NB4 (cell line): ENCODE measurements around the gene BRD3.

Experiments used
- DNase-seq: peaks from one replicate; pipeline ENCODE4 v3.0.0; 2010; ENCODE audit warnings: low read depth
- H3K4me3 ChIP-seq: one replicate; pipeline ENCODE4 v1.5.1; 2011; ENCODE audit warnings: mild to moderate bottlenecking, low read depth, low read length, moderate library complexity
- CTCF ChIP-seq: IDR thresholded peaks from one replicate; pipeline ENCODE4 v1.5.1; 2012; ENCODE audit warnings: low read depth, low read length
- MYC ChIP-seq: IDR thresholded peaks from 2 replicates; pipeline ENCODE4 v1.6.1; 2011; ENCODE audit warnings: low read depth, low read length
- POLR2A ChIP-seq: IDR thresholded peaks from 2 replicates; pipeline ENCODE4 v1.6.1; 2011; ENCODE audit warnings: mild to moderate bottlenecking; ENCODE audit not compliant: insufficient read length; ENCODE audit errors: extremely low read depth
- TF ChIP-seq, protein P1 (sequence below): IDR thresholded peaks from 2 replicates; pipeline ENCODE4 v1.6.1; 2011; ENCODE audit warnings: low read depth, low read length

BRD3 gene

DNA sequence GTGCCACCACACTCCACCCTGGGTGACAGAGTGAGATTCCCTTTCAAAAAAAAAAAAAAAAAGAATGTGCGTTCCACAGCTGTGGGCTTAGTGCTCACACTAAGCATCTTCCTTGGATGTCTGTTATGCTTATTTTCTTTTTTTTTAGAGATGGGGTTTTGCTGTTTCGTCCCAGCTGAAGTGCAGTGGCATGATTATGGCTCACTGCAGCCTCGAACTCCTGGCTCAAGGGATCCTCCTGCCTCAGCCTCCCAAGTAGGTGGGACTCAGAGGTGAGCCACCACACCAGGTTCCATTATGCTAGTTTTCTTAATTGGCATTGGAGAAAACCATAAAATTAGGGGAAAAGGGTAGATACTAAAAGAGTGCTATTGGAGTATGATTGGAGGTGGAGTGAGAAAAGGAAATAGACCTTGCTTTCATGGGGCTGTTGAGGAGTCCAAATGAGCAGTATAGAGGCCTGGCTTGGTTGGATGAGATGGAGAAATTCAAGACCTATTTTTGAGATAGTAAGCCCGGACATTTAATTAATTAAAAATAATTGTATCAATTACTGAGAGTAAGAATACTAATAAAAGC is 43.5 kb downstream of the BRD3 start:
- no peak for TF ChIP-seq MYC
- no peak for TF ChIP-seq CTCF
- TF ChIP-seq, protein P1, sequence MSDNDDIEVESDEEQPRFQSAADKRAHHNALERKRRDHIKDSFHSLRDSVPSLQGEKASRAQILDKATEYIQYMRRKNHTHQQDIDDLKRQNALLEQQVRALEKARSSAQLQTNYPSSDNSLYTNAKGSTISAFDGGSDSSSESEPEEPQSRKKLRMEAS: no peak
- TF ChIP-seq POLR2A: no peak
- DNase-seq: no peak
- peak overlapping the region; percentile 42 for H3K4me3 ChIP-seq

- no peak overlapping the region for H3K4me3 ChIP-seq
- TF ChIP-seq MYC (no peak), CTCF (no peak), POLR2A (no peak)
- TF ChIP-seq, protein P1: no peak
- DNase-seq: no peak
Observed at GRCh38 chr9:134014946-134015345, 52.9 kb downstream of the BRD3 start.

DNA sequence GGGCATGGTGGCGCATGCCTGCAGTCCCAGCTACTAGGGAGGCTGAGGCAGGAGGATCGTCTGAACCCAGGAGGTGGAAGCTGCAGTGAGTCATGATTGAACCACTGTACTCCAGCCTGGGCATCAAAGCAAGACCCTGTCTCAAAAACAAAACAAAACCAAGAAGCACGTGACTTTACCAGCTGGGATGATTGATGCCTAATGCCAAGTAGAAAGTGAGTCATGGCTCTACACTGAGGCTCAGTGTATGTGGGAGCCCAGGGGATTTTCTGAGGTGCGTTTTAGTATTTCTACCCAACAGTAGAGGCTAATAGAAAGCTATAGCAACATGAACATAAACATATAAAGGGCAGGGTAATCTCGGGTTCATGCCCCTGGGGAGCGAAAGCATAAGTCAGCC is 56.4 kb downstream of the BRD3 start:
- H3K4me3 ChIP-seq: no peak overlapping the region
- DNase-seq: no peak

GRCh38 chr9:134010310-134011173 is 57.3 kb downstream of the BRD3 start:
- no peak overlapping the region for H3K4me3 ChIP-seq
- DNase-seq: no peak
- TF ChIP-seq, protein P1: no peak
- TF ChIP-seq CTCF: no peak
- no peak for TF ChIP-seq MYC
- TF ChIP-seq POLR2A: no peak

More for the DNA sequence above, 56.4 kb downstream of the BRD3 start:
- TF ChIP-seq MYC: no peak
- TF ChIP-seq CTCF: no peak
- no peak for TF ChIP-seq POLR2A
- TF ChIP-seq, protein P1: no peak

- H3K4me3 ChIP-seq: no peak overlapping the region
- DNase-seq: no peak
- TF ChIP-seq CTCF (no peak), POLR2A (no peak), MYC (no peak)
- TF ChIP-seq, protein P1: no peak
Observed at GRCh38 chr9:134007571-134007970, 60.3 kb downstream of the BRD3 start.
